HG02623 (cell line): ENCODE measurements around the gene GEMIN5.

Experiments used
- ATAC-seq: cut with Tn5 transposase; IDR thresholded peaks from one replicate; pipeline ENCODE4 v1.9.1; 2021; ENCODE audit warnings: moderate library complexity; ENCODE audit not compliant: unreplicated experiment

The GEMIN5 gene

DNA sequence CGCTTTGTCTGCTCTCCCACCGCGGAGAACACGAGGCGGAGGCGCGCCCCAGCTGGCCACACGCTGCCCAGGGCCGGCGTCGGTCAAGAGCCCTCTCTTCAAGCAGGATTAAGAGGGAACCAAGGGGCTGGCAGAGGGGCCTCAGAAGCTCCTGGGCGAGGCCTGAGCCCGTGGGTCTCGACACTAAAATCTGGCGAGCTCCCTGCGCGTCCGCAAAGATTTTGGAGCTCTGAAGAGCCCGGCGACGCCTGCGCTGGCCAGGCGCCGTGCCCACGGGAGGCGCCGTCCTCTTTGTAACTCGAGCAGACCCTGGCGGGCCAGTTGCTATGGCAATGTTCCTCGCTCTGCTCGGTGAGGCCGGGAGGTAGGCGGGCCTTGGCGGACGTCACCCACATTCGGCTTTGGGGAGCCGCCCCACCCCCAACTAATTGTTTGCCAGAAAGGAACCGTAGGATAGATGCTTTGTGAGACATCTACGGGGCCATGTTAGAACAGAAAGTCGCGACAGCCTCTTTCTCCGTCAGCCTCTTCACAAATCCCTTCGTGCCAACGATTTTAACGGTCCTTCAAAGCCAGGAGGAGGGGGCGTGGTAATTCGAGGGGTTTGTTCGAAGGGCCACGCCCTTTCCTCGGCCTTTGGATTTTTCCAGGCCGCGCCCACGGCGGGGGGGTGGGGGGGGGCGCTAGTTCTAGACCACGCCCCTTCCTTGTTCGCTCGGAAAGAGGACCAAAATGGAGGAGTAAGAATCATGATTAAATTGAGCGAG is 80.3 kb downstream of the GEMIN5 start:
- peak; percentile 55 for ATAC-seq

DNA sequence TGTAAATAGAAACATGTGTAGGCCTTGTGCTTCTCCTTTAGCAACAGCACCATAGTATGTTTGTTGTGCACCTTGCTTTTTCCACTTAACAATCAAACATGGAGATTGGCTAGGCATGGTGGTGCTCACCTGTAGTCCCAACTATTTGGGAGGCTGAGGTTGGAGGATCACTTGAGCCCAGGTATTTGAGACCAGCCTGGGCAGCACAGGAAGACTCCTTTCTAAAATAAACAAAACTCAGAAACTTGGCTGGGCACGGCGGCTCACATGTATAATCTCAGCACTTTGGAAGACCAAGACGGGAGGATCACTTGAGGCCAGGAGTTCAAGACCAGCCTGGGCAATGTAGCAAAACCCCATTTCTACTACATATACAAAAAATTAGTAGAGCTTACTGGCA is 86.7 kb downstream of the GEMIN5 start:
- ATAC-seq: no peak

DNA sequence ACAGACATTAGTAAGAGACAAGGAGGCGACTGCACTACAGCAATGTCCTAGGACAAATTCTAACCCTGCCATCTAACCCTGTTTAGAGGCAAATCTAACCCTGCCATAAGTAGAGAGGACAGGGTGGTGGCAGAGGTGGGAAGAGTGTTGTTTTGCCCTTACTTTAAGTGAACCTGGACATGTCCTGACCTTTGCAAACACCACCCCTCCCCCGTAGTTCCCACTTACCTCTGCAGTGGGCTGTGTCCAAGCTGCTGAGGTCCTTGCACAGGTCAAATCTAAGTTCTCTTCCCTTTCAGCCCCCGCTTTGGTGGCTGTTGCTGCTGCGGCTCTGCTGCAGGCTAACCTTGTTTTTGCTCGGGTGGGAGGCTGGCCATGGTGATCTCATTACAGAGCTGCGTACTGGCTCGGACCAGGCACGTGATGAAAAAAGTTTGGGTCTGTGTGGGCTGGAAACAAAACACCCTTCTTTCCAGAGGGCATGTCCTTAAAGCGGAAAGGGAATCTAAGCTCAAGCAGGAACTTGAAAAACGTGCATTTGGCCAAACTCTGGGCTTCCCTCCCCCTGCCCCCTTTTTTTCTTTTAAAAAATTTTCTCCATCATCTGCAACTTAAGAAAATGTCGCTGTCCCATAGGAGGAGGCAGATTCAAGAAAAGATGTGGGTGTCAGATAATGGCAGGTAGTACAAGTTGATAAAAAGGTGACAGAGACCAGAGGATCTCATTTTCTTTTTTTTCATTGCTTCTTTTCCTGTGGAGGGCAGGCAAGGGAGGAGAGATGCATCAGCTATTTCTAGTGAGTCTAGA is 87.6 kb downstream of the GEMIN5 start, which contains the start of gene FAXDC2:
Gene FAXDC2, minus strand, starts transcription at position 349 of the 808 bp plus-strand sequence. CDS start 12,425 bp downstream, outside the sequence.
- no peak for ATAC-seq

DNA sequence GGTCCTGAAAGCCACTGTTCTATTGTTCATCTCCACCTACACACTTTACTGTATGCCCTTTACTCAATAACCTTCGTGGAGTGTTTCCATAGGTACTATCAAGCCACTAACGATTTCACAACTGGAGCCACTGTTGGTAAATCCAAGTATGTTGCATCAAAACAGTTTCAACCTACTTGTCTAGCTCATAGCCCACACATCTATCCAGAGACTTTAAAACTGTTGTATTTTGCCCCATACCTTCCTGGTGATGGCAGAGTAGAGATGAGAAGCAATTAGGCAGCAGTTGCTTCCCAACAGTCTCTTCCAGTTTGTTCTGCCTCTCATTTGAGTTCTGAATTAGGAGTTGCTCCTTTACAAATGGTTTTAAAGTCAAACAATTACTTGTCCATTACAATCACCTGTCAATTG is 88.2 kb downstream of the GEMIN5 start:
- no peak for ATAC-seq

DNA sequence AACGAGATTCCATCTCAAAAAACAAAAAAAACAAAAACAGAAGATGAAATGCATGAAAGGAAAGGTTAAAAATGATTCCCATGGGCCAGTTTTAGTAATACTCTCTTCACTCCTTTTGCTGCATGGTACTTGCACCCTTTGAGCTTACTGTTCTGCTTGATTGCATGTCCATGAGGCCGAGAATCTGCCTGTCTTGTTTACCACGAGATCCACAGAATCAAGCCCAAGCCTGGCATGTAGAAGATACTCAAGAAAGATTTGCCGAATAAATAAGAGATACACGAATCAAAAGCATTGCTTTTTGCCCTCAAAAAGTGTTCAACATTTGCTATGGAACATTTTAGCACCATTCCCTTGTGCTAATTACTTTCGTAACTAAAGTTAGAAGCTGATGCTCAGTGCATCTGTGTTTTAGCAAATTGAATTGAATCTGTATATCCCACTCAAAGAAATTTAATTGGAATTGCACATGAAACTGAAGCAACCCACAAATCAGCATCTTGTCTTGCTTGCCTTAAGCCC is 88.7 kb downstream of the GEMIN5 start:
- no peak for ATAC-seq

DNA sequence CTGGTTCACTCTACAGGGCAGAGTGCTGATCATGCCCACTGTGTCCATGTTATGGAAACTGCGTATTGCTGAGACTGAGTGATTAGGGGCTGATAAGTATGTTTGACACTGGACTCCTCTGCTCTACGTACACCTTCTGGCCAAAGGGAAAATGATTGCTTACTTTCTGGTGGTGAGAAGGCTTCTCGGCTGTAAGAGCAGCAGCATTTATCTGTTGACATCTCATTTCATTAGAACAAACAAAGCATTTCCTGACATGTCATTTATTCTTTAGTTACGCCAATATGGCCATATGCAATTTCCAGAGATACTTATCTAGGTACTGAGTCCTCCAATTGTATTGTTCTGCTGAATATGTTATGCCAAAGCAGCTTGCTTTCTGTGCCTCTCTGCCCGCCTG is 93.2 kb downstream of the GEMIN5 start:
- no peak for ATAC-seq

DNA sequence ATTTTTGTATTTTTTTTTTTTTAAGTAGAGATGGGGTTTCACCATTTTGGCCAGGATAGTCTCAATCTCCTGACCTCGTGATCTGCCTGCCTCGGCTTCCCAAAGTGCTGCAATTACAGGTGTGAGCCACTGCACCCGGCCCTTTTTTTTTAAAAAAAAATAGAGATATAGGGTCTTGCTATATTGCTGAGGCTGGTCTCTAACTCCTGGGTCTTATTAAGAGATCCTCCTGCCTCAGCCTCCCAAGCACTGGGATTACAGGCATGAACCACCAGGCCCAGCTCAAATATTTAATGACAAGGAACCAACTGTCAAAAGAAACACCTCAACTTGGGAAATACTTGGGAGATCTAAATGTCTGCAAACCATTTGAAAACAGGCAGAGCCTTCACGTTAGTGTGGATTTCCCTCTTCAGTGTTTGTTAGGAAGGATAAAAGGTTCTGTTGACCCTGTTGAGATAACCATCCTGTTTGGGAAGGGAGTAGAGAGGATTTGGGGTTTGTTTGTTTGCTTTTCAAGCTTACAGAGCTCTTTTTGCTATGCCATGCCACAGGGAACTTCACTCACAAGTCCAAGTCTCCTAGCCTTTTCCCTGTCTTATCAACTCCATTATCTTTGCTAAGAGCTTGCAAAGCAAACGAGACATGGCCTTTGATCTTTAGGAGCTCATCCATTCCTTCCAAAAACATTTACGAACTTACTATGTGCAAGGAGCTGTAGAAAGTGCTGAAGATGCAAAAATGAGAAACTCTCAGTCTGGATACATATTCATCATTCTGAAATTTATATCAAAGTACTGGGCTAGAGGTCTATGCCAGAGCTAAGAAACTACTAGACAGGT is 95.1 kb downstream of the GEMIN5 start:
- no peak for ATAC-seq

DNA sequence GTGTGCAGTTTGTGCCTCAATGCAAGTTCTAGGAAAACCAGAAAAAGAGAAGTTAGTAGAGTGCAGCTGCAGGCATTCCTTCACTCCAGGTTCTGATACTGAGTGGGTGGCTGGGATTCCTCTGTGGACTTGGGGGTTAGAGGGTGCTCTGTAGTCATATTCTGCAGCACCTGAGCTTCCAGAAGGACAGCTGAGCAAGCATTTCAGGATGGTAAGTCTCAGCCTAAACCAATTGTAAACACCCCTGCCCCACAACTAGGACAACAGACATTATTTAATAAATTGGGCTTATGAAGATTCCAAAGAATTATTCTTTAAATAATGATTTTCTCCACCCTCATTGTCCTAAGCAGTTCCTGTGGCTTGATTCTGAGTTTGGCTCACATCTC is 96.7 kb downstream of the GEMIN5 start:
- ATAC-seq: no peak

DNA sequence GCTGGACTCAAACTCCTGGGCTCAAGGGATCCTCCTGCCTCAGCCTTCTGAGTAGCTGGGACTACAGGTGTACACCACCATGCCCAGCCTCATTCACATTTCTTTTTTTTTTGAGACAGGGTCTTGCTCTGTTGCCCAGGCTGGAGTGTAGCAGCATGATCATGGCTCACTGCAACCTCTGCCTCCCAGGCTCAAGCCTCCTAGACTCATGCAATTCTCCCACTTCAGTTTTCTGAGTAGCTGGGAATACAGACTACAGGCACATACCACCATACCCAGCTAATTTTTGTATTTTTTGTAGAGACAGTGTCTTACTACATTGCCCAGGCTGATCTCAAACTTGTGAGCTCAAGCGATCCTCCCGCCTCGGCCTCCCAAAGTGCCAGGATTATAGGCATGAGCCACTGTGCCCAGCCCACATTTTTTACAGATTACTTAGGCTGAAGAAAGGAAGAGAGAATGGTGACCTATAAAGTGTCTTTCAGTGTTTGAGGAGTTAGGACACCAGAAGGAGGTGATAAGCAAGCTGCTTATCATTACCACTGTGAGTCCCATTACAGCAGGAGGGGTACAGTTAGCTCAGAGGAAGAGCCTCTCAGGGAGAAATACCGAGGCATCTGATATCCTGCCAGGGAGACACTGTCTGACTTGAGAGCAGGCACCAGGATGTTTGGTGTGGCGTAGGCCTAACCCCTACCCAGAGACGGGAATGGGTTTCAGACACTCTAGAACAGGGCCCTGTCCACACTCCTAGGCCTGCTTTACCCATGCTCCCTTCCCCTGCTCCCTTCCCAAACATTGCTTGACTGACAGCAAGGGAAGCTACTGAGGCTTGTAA is 97.4 kb downstream of the GEMIN5 start:
- ATAC-seq: no peak
